NCI-H526 treated with DMSO at 0.1 percent for 48 hours (cell line): ENCODE measurements around the gene NTM.

Source experiments
- DNase-seq: peaks from one replicate; lab custom pipeline; 2025; lab: John Stamatoyannopoulos, UW

NTM gene

GRCh38 chr11:131866535-131867400 lies 496.4 kb downstream of the NTM start:
- peak; percentile 65 for DNase-seq

DNA sequence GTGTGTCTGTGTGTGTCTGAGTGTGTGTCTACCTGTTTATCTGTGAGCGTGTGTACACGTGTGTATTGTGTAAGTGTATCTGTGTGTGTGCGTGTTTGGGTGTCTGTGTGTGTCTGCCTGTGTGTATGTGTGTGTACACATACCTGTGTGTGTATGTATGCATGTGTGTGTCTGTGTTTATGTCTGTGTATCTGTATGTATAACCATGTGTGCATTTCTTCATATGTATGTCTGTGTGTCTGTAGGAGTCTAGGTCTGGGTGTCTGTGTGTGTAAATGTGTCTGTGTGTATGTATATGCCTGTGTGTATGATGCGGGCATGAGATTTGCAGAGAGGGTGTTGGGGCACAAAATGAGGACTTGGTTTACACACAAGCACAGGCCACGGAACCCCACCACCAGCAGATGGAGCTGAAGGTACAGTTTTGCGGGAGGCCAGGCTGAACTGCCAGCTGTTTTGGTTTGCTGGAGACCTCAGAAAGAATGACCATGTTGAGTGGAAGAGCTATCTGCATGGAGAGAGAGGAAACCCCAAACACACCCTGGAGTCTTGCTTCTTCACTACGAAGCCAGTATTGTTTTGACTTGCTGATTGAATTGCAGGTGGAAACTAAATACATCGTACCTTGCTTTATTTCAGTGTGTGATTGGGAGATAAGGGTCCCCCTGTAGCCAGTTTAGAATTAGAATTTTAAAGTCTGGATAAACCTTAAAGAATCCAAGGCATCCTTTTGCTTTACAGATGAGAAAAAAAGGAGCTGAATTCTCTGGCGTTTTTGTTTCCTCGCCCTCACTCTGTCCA lies 497.2 kb downstream of the NTM start:
- peak; percentile 55 for DNase-seq

GRCh38 chr11:131868629-131869507 lies 498.5 kb downstream of the NTM start:
- no peak for DNase-seq

DNA sequence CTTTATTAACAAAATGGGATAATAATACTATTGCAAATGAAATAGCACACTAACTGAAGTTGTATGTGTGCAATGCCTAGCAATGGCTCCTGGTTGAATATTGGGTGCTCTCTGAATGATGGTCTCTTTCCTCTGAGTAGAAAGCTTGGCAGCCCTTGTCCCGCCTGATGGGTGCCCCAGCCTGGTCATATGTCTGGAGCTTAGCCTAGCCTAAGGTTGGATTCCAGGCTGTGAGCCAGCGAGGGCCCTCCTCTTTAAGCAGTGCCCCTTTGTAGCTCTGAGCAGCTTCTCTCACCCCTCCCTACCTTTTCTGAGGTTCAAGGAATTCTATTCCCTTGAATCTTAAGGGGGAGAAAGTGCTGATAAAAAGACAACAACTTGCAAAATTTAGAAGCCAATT lies 499.9 kb downstream of the NTM start:
- DNase-seq = no peak

DNA sequence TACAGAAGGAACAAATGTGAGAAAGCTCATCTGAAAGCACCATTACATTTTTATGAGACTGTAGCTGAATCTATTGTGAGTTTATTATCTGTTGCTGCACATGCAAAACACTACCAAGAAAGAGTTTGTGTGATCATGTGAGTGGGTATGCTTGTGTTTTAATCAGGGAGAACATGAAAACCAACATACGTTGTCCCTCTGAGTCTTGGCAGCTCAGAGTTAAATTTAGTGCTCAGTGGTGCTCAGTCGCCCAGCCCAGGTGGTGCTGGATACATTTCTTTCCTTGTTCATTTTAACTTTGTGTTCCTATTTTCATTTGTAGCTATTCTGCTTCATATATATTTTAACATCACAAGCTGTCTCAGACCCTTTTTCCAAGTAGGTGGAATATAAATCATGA lies 500.6 kb downstream of the NTM start:
- no peak for DNase-seq

- no peak for DNase-seq
Measured at GRCh38 chr11:131874070-131874469, 503.7 kb downstream of the NTM start.

GRCh38 chr11:131875611-131876010 lies 505.2 kb downstream of the NTM start:
- DNase-seq = no peak

DNA sequence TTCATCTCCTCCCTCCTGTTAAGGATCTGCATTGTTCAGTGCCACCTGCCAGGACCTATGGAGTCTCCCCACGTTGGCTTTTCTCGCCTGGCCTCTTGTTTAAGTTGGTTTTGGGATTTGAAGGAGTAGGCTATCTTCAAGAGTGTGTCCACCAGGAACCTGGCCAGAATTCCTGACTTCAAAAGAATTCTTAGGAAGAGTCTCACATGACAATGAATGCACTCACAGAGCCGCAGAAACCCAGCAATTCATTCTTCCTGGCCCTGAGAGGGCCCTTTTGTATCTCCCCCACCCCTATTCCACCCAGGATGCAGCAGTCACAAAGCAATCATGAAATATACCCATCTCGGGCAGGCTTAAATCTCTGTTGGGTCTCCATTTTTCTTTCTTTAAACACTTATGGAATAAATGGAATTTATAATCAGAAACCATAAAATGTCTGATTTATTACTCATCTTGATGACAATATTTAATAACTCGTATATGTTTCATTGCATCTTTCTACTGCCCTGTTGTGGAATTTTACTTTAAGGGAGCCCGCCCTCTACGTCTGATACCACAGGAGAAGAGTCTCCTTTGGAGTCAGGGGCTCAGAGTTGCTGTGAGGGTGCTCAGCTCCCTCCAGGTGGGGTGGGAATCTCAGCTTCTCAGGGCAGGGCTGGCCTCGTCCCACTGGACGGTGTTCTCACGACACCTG lies 507.0 kb downstream of the NTM start:
- DNase-seq = no peak

- DNase-seq = no peak
Measured at GRCh38 chr11:131880316-131880715, 509.9 kb downstream of the NTM start.

DNA sequence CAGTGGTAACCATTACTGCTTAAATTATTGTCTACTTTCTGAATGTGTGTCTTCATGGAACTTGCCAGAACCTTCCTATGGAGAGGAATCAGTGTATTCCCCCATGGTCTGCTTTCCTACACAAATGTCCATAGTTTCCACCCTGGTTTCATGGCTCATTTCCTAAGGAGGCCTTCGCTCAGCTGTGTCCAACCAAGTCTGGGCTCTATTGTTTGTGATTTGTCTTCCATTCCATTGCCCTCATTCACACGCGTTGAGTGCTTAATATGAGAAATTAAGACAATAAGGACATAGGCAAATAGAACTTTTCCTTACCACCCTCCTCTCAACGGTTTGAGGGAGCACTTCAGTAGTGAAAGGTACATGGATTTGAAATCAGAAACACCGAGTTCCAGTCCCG lies 510.6 kb downstream of the NTM start:
- no peak for DNase-seq

DNA sequence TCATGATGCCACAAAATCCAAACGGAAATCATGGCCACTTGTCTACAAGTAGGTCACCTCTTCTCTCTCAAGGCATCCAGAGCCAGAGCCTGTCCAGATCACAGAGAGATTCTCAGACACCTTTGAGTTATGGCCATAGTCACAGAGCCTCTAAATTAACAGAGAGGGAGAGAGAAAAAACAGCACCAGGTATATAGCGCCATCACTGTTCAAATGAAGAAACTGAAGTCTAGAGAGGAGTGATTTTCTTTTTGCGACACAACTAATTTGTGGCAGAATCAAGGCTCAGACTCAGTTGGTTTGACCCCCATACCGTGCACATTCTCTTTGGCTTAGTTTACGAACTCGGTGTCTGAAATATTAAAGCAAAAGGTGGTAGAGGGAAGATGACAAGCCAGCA lies 512.9 kb downstream of the NTM start:
- DNase-seq = no peak

GRCh38 chr11:131884461-131885073 lies 514.2 kb downstream of the NTM start:
- DNase-seq = no peak

DNA sequence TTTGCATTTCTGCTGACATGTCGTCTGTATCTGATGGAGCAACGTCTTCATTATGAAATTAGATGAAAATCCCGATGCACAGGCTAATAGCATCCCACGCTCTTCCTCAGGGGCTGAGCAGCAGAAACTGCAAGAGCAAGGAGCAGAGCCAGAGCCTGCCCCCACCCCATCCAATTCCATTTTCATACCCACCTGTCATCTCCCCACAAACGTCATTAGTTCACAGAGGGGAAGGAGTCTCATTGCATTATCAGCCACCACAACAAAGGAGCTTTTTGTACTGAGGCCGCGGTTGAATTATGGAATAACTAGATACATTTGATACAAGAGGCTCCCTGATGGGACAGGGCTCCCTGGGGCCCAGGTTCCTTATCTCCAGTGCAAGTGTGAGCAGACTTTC lies 515.0 kb downstream of the NTM start:
- no peak for DNase-seq

- no peak for DNase-seq
Measured at GRCh38 chr11:131886201-131886600, 515.8 kb downstream of the NTM start.

GRCh38 chr11:131888230-131888855 lies 517.9 kb downstream of the NTM start:
- no peak for DNase-seq

GRCh38 chr11:131889146-131889577 lies 518.7 kb downstream of the NTM start:
- no peak for DNase-seq

DNA sequence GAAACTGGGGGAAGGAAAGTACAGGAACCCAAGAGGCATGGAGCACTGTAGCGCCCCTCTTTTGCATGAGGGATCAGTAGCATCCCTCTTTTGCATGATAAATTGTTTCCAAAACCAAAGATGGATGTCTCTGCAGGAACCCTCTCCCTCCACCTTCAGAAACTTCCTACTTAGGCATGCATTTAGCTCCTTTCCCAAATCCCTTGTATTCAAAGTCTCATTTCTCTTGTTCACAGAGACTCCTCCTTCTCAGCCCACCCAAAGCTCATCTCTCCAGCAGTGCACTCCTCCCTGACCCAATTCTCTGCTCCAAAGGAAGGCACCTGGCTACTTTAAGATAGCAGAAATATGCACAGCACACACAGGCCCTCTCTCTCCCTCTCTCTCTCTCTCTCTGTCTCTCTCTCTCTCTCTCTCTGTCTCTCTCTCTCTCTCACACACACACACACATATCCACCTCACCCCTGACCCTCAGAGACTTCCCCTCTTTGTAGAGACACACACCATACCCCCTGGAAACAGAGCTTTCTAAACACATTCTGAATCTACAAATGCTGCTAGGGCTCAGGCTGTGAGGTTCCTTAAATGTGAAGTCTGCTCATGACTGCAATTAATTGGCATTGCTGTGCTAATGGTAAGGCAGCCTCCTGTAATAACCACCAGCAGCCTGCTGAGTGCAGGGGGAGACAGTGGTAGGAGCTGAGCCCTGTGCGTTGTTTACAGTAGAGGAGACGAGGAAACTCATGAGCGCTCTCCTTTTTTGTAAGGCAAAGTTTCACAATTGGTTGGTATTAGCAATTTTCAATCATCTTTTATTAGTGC lies 519.6 kb downstream of the NTM start:
- no peak for DNase-seq

DNA sequence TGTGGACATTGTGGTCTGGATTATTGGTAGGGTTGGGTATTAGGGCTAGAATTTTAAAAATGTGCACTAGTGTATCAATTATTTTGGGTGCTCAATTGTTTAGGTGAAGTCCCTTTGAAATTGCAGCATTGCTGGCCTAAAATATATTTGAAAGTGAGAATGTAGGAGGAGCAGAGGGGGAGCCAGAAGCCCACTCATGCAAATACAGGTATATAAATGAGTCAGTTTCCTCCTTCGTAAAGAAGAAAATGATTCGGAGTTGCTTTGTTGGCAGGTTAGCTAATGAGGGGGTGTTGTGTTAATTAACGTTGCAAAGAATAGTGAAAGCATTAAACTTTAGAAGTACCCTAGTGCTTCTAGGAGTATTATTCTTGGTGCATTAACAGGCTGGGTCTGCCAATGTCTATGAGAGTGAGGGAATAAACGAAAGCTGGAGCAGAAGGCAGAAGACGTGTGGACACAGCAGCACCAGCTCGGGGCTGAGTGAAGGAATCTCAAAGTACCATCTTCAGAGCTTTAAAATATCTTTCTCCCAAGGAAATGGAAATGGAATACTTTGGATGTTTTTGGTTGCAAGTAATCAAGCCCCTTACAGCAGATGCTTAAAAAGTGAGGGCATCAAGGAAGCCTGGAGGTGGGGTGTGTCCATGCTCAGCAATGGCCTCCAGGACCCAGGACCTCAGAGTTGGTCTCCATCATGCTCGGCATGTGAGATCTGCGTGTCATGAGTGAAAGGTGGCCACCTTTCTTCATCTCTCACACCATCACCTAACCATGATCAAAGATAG lies 522.9 kb downstream of the NTM start:
- DNase-seq = no peak

GRCh38 chr11:131893988-131894387 lies 523.6 kb downstream of the NTM start:
- no peak for DNase-seq
